Aorta (tissue), 5 donors: ENCODE data around the gene AHI1. TPM values are rescaled to one million over a fixed set of nuclear protein-coding genes. Genes with fewer than 3 reads are reported as not detected.

Source experiments
- ATAC-seq: fragments of 200-7000 bp; cut with Tn5 transposase; one replicate; pipeline ENCODE4 v1.9.1; 2022; ENCODE audit warnings: moderate library complexity; ENCODE audit not compliant: low FRiP score
- DNase-seq, 2 donors: peaks; one replicate each; pipeline ENCODE4 v3.0.0-alpha.2; 2020
- H3K27ac ChIP-seq, 2 donors: one replicate each; pipeline ENCODE4 v1.5.1; 2013; ENCODE audit warnings: low read length in 2 of 2, mild to moderate bottlenecking in 2 of 2, moderate library complexity in 2 of 2, control low read depth in 1 of 2, inconsistent platforms in 1 of 2, low read depth in 1 of 2
- H3K27me3 ChIP-seq, 2 donors: one replicate each; pipeline ENCODE4 v1.6.1; 2013; ENCODE audit warnings: control low read depth in 1 of 2, low read length in 1 of 2, mild to moderate bottlenecking in 1 of 2, moderate library complexity in 1 of 2; ENCODE audit not compliant: insufficient read depth in 2 of 2, control insufficient read depth in 1 of 2
- H3K36me3 ChIP-seq, 2 donors: one replicate each; pipeline ENCODE4 v1.6.1; 2013; ENCODE audit warnings: control low read depth in 1 of 2, low read length in 1 of 2, mild to moderate bottlenecking in 1 of 2; ENCODE audit not compliant: insufficient read depth in 2 of 2, control insufficient read depth in 1 of 2
- H3K4me1 ChIP-seq, 2 donors: one replicate each; pipeline ENCODE4 v1.6.1; 2013; ENCODE audit warnings: low read length in 2 of 2, control low read depth in 1 of 2, mild to moderate bottlenecking in 1 of 2, moderate library complexity in 1 of 2; ENCODE audit not compliant: insufficient read depth in 2 of 2, control insufficient read depth in 1 of 2
- H3K4me3 ChIP-seq, 2 donors: one replicate each; pipeline ENCODE4 v1.5.1; 2013; ENCODE audit warnings: low read length in 2 of 2, control low read depth in 1 of 2, mild to moderate bottlenecking in 1 of 2
- H3K9me3 ChIP-seq: one replicate; pipeline ENCODE4 v1.6.1; 2013; ENCODE audit warnings: mild to moderate bottlenecking, low read length; ENCODE audit not compliant: control insufficient read depth
- WGBS, 2 donors: extraction: QIAGEN DNeasy Blood & Tissue Kit; methylation state at CpG; one replicate each; pipeline ENCODE4 v1.1.7; 2013; 5-methylcytosine and 5-hydroxymethylcytosine counted together
- intact Hi-C, 2 donors: fragments of 100-400 bp; cut with DNase I; formaldehyde crosslinking; loops; one replicate each; pipeline versions ENCODE4 v1.14.2 to v1.15.0; 2022
- polyA plus RNA-seq, 2 donors: library from polyadenylated mRNA; stranded (reverse); fragments of 200-250 nt; gene quantifications; one replicate each; pipeline ENCODE4 v1.2.3, GENCODE V29; 2013
- total RNA-seq, 2 donors: library from RNA; stranded (reverse); fragmentation: NEBNext Ultra II Directional; extraction: Animal tissue kit (Norgen Biotek cat#: 25700); gene quantifications; one replicate each; pipeline ENCODE4 v1.2.1, GENCODE V29; 2021
- donor health status: healthy with polysubstance abuse.
- donor health status: Bipolar disorder and iron deficiency.
- donor health status: DM: no; HTN: no; CAD: no.
- donor health status: DM: no; HTN: no; CAD: no.
- donor health status: DM: yes; HTN: yes; CAD: no.

AHI1 gene
- total and polyA plus RNA-seq, 4 donors, result 4.1 to 65.5 (median 36.8) TPM

GRCh38 chr6:135269481-135269891, 228.1 kb downstream of the AHI1 start:
- DNase-seq (no peak), ATAC-seq (no peak)
- H3K36me3 ChIP-seq, result no peaks in the 10 kb centered on the region
- no peak overlapping the region for H3K4me3 ChIP-seq
- intact Hi-C loops, result no loop called here
- no peaks in the 10 kb centered on the region for H3K27me3 ChIP-seq
- 85 to 95% methylated on average over 1 of the region's 1 CpG for WGBS, 2 donors
- no peak overlapping the region for H3K27ac ChIP-seq
- H3K4me1 ChIP-seq, result no peaks in the 10 kb centered on the region
- no peaks in the 10 kb centered on the region for H3K9me3 ChIP-seq

GRCh38 chr6:135268740-135269139, 228.8 kb downstream of the AHI1 start:
- intact Hi-C loops, result no loop called here
- DNase-seq, result no peak
- no peak for ATAC-seq
- H3K4me3 ChIP-seq, result no peak overlapping the region
- H3K9me3 ChIP-seq, result no peaks in the 10 kb centered on the region
- no peak overlapping the region for H3K27ac ChIP-seq
- 91 to 92% methylated on average over 3 of the region's 3 CpGs for WGBS, 2 donors
- no peaks in the 10 kb centered on the region for H3K36me3 ChIP-seq
- no peaks in the 10 kb centered on the region for H3K4me1 ChIP-seq
- no peaks in the 10 kb centered on the region for H3K27me3 ChIP-seq

- WGBS, 2 donors, result 87 to 93% methylated on average over 3 of the region's 3 CpGs
- no peaks in the 10 kb centered on the region for H3K9me3 ChIP-seq
- ATAC-seq (no peak), DNase-seq (no peak)
- intact Hi-C loops, result no loop called here
- no peaks in the 10 kb centered on the region for H3K27me3 ChIP-seq
- H3K36me3 ChIP-seq, result no peaks in the 10 kb centered on the region
- no peaks in the 10 kb centered on the region for H3K4me1 ChIP-seq
- H3K4me3 ChIP-seq, result no peak overlapping the region
- no peak overlapping the region for H3K27ac ChIP-seq
Measured at GRCh38 chr6:135268263-135268662, 229.3 kb downstream of the AHI1 start.

GRCh38 chr6:135267085-135267484, 230.5 kb downstream of the AHI1 start:
- WGBS, 2 donors, result 58 to 64% methylated on average over 2 of the region's 2 CpGs
- intact Hi-C loops, result no loop called here
- Histone ChIP-seq H3K9me3 (no peaks in the 10 kb centered on the region), H3K36me3 (no peaks in the 10 kb centered on the region), H3K27ac (no peak overlapping the region), H3K4me1 (no peaks in the 10 kb centered on the region), H3K4me3 (no peak overlapping the region), H3K27me3 (no peaks in the 10 kb centered on the region)
- ATAC-seq (no peak), DNase-seq (no peak)

GRCh38 chr6:135266675-135267074, 230.9 kb downstream of the AHI1 start:
- no peak for DNase-seq
- intact Hi-C loops, result no loop called here
- no peaks in the 10 kb centered on the region for H3K9me3 ChIP-seq
- H3K27me3 ChIP-seq, result no peaks in the 10 kb centered on the region
- WGBS, 2 donors, result 82 to 84% methylated on average over 8 of the region's 8 CpGs
- H3K4me3 ChIP-seq, result no peak overlapping the region
- H3K36me3 ChIP-seq, result no peaks in the 10 kb centered on the region
- H3K27ac ChIP-seq, result no peak overlapping the region
- no peak for ATAC-seq
- H3K4me1 ChIP-seq, result no peaks in the 10 kb centered on the region

DNA sequence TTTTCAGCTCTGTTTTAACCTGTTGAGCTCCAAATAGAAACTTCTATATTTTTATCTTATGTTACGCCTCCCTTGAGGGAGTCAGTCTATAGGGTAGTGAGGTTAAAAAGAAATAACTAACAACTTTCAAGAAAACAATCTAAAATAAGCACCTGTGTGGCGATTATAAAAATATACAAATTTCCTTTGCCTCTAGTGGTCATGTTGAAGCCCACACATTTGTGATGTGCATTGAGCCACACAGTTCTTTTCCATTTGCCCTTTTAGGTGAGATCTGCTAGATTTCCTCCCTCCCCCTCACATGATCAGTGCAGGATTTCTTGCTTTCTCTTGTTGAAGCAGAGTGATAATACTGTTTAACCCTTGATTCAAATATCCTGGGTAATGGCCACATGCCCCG, 232.3 kb downstream of the AHI1 start:
- H3K4me3 ChIP-seq, result no peak overlapping the region
- H3K9me3 ChIP-seq, result no peaks in the 10 kb centered on the region
- no peaks in the 10 kb centered on the region for H3K36me3 ChIP-seq
- no peaks in the 10 kb centered on the region for H3K27me3 ChIP-seq
- DNase-seq (no peak), ATAC-seq (no peak)
- no peaks in the 10 kb centered on the region for H3K4me1 ChIP-seq
- intact Hi-C loops, result no loop called here
- 90 to 95% methylated on average over 3 of the region's 3 CpGs for WGBS, 2 donors
- no peak overlapping the region for H3K27ac ChIP-seq

DNA sequence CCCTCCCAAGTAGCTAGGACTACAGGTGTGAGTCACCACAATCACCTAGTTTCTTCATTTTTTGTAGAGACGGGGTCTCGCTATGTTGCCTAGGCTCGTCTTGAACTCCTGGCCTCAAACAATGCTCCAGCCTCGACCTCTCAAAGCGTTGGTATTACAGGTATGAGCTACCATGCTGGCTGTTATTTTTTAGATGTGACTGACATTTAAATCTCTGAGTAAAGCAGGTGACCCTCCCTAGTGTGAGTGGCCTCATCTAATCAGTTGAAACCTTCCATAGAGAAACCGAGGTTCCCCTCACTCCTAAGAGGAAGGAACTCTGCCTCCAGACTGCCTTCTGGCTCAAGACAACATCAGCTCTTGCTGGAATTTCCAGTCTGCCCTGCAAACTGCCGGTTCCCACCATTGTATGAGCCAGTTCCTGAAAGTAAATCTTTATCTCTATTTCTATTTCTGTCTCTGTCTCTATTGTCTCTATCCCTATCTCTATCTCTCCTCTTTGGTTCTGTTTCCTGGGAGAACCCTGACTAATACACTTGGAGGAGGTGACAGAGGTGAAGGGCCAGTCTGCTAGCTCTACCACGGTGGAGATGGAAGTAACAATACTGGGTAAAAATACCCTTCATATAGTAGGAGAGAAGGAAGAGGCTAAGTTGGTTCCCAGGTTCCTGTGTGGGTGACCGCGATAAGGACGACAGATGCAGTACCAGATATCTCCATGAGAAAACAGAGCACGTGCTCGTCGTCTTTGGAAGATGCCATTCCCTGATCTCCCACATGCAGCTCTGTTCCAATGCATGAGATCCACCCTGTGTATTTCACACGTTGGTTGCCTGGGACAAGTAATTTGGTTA, 235.4 kb downstream of the AHI1 start:
- DNase-seq (no peak), ATAC-seq (no peak)
- Histone ChIP-seq H3K36me3 (no peaks in the 10 kb centered on the region), H3K27ac (no peak overlapping the region), H3K4me3 (no peak overlapping the region), H3K27me3 (no peaks in the 10 kb centered on the region), H3K4me1 (no peaks in the 10 kb centered on the region), H3K9me3 (no peaks in the 10 kb centered on the region)
- WGBS, 2 donors, result 83 to 85% methylated on average over 15 of the region's 15 CpGs
- intact Hi-C loops, result no loop called here

GRCh38 chr6:135260612-135261011, 236.9 kb downstream of the AHI1 start:
- no peak for ATAC-seq
- intact Hi-C loops, result no loop called here
- WGBS, 2 donors, result 89 to 90% methylated on average over 4 of the region's 4 CpGs

GRCh38 chr6:135258970-135259369, 238.6 kb downstream of the AHI1 start:
- Histone ChIP-seq H3K4me1 (no peaks in the 10 kb centered on the region), H3K9me3 (no peaks in the 10 kb centered on the region), H3K4me3 (no peak overlapping the region), H3K36me3 (no peaks in the 10 kb centered on the region), H3K27ac (no peak overlapping the region), H3K27me3 (no peaks in the 10 kb centered on the region)
- intact Hi-C loops, result no loop called here
- 71 to 81% methylated on average over 6 of the region's 6 CpGs for WGBS, 2 donors
- no peak for ATAC-seq
- DNase-seq, result no peak

More at GRCh38 chr6:135260612-135261011, 236.9 kb downstream of the AHI1 start:
- Histone ChIP-seq H3K9me3 (no peaks in the 10 kb centered on the region), H3K4me1 (no peaks in the 10 kb centered on the region), H3K27ac (no peak overlapping the region), H3K4me3 (no peak overlapping the region), H3K36me3 (no peaks in the 10 kb centered on the region), H3K27me3 (no peaks in the 10 kb centered on the region)
- no peak for DNase-seq
